Measurements from ENCODE around the gene TMEM203. TPM values are rescaled to one million over a fixed set of nuclear protein-coding genes. Genes with fewer than 3 reads are reported as not detected.

TMEM203 gene
- total RNA-seq, 4 donors from 2014 or later: 11.6 to 33.5 (median 27.6) TPM

GRCh38 chr9:137229903-137230704 is 24.7 kb upstream of the TMEM203 start:
- H3K4me3 ChIP-seq: peak overlapping the region in 2 of 4 donors; percentile 11 to 14
- peaks cover 0 to 4% (median 0%) of the 10 kb centered on the region in 4 donors for H3K9me3 ChIP-seq
- H3K27ac ChIP-seq: peak overlapping the region in 2 of 4 donors; percentile 72 to 80
- peaks cover 0 to 4% of the 10 kb centered on the region in 2 donors for H3K27me3 ChIP-seq
- H3K4me1 ChIP-seq: peaks cover 0 to 69% (median 12%) of the 10 kb centered on the region in 4 donors
- no peaks in the 10 kb centered on the region for H3K36me3 ChIP-seq
- peak in 1 of 3 donors; percentile 74 for DNase-seq
- TF ChIP-seq POLR2A (IDR thresholded peaks at IDR 0.05) (no peak), CTCF (IDR thresholded peaks at IDR 0.05) (no peak)

- Histone ChIP-seq H3K27me3 (peaks cover 0 to 4% of the 10 kb centered on the region in 2 donors), H3K4me3 (peak overlapping the region in 2 of 4 donors; percentile 11 to 14), H3K9me3 (peaks cover 0 to 4% (median 0%) of the 10 kb centered on the region in 4 donors), H3K27ac (peak overlapping the region in 2 of 4 donors; percentile 72 to 80), H3K4me1 (peaks cover 0 to 69% (median 8%) of the 10 kb centered on the region in 4 donors), H3K36me3 (no peaks in the 10 kb centered on the region)
- DNase-seq: no peak
- no peak for TF ChIP-seq CTCF (IDR thresholded peaks at IDR 0.05)
Observed at GRCh38 chr9:137228968-137229896, 23.8 kb upstream of the TMEM203 start.

- Histone ChIP-seq H3K27ac (no peak overlapping the region), H3K27me3 (peaks cover 0 to 4% of the 10 kb centered on the region in 2 donors), H3K4me3 (no peak overlapping the region), H3K4me1 (peaks cover 0 to 69% (median 11%) of the 10 kb centered on the region in 4 donors), H3K36me3 (no peaks in the 10 kb centered on the region), H3K9me3 (peaks cover 0 to 4% (median 0%) of the 10 kb centered on the region in 4 donors)
- no peak for DNase-seq
- TF ChIP-seq CTCF (IDR thresholded peaks at IDR 0.05) (no peak), POLR2A (IDR thresholded peaks at IDR 0.05) (no peak)
Observed at GRCh38 chr9:137228506-137228967, 23.1 kb upstream of the TMEM203 start.

GRCh38 chr9:137227853-137228505 is 22.5 kb upstream of the TMEM203 start:
- Histone ChIP-seq H3K27me3 (peaks cover 0 to under 1% of the 10 kb centered on the region in 2 donors), H3K27ac (no peak overlapping the region), H3K9me3 (peaks cover 0 to 2% (median 0%) of the 10 kb centered on the region in 4 donors), H3K4me1 (peaks cover under 1 to 66% (median 12%) of the 10 kb centered on the region in 4 donors), H3K4me3 (no peak overlapping the region), H3K36me3 (no peaks in the 10 kb centered on the region)
- no peak for TF ChIP-seq CTCF (IDR thresholded peaks at IDR 0.05)
- TF ChIP-seq POLR2A (IDR thresholded peaks at IDR 0.05): no peak
- DNase-seq: no peak
